GM19240 (cell line): ENCODE results near the gene CRYGB.
"Not testable (repeated sequence)": the region's sequence is repeated elsewhere in the genome, so short reads cannot be mapped to it uniquely, and the experiment has no call there.

Experiments
- DNase-seq: peaks from one replicate; pipeline ENCODE4 v3.0.0; 2011; ENCODE audit warnings: low spot score; ENCODE audit not compliant: insufficient read length

The CRYGB gene

GRCh38 chr2:208117390-208117789, 28.6 kb downstream of the CRYGB start:
- not testable (repeated sequence) for DNase-seq

DNA sequence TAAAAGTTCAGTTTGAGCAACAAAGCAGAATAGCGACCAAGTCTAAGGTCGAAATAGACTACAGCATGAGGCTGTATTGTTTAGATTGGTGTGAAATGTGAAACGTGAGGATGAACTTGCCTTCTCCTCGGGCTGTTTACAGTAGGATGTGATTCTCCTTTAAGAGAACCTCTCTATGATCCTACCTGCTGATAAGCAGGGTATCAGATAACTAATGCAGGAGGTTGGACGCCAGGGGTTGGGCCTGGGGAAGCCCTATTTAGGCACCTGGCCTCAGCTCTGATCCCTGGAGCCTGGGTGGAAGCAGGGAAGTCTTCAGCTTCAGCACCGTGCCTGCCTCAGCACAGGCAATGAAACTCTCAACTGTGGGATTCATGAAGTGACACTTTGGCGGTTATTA, 33.0 kb downstream of the CRYGB start:
- DNase-seq, result no peak

- DNase-seq, result not testable (repeated sequence)
These were observed 33.6 kb downstream of the CRYGB start for GRCh38 chr2:208112273-208112745.

DNA sequence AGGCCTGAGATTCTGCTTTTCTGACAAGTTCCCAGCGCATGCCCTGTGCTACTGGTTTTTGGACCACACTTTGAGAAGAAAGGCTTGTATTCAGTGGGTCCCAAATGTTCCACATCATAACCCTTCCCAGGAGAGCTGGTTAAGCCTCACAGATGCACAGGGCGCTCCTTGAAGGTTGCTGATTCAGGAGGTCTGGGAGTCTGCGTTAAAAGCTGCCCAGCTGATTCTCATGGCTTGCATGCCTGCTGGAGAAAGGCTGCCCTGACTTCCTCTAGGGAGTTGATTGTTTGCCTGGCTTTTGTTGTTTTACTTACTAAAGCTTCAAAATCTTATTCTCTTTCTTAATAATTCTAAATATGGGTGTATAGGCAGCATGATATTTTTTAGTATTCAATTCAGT, 42.3 kb downstream of the CRYGB start:
- DNase-seq, result no peak

DNA sequence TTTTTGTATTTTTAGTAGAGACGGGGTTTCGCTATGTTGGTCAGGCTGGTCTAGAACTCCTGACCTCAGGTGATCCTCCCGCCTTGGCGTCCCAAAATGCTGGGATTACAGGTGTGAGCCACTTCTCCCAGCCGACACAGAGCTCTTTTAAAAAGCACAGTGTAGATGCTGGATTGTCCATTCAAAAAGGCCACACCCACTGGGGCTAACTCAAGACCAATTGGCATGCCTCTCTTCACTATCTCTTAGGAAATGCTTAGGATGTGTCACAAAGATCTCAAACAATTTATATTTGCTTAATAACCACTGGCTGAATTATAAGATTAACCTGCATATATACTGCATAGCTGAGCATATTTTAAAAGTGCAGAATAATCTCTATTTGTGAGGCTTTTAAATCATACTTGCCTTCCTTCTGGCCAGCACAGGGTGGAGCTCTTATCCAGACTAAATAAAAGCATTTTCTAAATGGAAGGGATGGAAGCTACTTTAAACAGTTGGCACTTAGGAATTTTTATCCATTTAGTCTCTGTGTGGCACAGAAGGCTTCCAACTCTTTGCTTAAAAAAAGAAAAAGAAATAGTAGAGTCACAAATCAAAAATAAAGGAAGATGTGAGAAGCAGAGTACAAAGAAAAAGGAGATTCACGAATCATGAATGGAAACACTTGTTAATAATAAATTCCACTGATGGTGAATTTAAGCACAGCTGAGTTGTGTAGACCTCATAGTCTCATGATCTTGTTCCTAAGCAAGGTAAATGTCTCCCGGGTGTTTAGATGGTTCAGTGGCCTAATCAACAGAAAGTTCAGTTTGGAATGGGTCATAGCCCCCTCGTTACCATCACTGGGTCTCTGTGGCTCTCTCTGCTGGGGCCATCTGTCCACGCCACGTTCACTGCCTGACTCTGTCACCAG, 44.0 kb downstream of the CRYGB start:
- no peak for DNase-seq

GRCh38 chr2:208099682-208100470, 46.1 kb downstream of the CRYGB start:
- DNase-seq, result no peak

GRCh38 chr2:208098701-208099100, 47.3 kb downstream of the CRYGB start:
- not testable (repeated sequence) for DNase-seq

DNA sequence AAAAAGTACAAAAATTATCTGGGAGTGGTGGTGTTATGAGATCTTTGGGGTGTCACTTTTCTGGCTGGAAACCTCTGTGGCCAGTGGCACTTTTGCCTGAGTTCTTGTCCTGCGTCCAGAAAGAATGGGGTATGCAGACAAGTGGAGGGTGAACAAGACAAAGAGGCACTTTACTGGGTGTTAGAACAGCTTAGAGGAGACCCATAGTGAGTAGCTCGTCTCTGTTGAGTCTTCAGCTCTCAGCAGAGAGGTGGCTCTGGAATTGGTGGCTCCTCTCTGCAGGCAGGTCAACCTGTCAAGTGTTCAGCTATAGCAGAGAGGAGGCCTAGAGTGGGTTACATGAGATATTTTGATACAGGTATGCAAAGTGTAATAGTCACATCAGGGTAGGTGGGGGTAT, 47.7 kb downstream of the CRYGB start:
- no peak for DNase-seq

GRCh38 chr2:208097801-208098200, 48.2 kb downstream of the CRYGB start:
- DNase-seq, result no peak

GRCh38 chr2:208097313-208097712, 48.6 kb downstream of the CRYGB start:
- no peak for DNase-seq

DNA sequence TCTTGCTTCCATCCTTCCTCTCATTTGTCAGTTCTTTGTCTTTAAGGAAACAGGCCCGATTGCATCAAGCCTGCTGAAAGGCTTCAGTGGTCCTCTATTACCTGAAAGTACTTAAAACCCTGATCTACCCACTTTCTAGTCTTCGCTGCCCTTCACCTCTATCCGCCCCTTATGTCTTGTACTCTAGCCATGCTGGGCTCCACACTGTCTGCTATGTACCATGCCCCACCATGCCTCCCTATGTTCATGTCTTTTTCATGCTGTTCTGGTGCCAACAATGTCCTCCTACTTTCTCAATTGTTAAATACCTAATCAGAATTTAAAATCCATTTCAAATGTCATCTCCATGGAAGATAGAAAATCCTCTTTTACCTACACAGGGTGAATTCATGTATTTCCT, 49.9 kb downstream of the CRYGB start:
- DNase-seq, result no peak

- no peak for DNase-seq
These were observed 52.8 kb downstream of the CRYGB start for GRCh38 chr2:208093128-208093527.
